Inflammatory macrophage treated with lipopolysaccharide for 4 hours (primary cell): ENCODE results near the gene EFNA5.

Experiments used
- DNase-seq: peaks from one replicate; pipeline ENCODE4 v3.0.0-alpha.2; 2020

The EFNA5 gene

DNA sequence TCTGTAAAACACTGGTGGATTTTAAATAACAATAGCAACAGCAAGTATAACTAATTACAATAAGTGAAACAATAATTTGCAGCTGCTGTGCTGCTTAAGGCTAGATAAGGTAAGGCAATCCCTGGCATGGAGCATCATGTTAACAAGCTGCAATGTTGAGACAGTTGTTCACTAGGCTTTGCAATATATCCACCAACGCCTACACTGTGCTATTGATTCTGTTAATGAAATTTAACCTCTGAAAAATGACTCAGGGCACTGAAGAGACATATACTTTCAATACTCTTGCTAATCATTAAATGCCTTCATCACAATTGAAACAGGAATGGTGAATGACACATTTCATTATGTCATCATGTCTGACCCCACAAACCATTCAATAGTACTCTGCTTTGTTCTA lies 255.0 kb downstream of the EFNA5 start:
- DNase-seq, result no peak

DNA sequence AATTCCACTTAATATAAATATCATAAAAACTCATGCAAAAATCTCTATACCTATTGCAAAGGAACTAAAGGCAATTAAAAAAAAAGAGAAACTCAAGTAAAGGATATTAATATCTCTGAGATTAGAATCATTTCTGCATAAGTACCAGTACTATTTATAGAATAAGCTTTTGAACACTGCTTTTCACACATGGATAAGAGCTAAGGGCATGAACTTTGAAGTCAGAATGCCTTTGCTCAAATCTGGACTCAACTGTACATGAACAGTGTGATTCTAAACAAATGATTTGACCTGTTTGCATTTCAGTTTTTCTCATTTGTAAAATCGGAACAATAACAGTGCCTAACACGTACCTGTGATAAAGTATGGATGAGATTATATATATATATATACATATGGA lies 255.9 kb downstream of the EFNA5 start:
- DNase-seq, result no peak

DNA sequence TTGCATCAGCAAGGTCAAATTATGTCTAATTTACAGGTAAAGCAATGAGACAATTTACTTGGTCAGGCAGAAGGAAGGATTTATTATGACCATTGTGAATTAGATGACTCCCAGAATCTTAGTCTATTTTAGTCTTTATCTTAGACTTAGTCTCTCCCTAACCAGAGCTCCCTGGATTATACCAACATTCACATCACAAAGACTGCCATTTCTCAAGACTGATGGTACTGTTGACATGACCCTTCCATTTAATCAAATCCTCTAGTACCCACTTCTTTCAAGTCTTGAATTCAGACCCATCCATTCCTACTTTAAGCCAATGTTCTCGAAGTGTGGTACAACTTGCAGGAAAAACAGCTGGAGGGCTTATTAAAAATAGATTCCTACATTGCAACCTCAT lies 257.0 kb downstream of the EFNA5 start:
- DNase-seq, result no peak

DNA sequence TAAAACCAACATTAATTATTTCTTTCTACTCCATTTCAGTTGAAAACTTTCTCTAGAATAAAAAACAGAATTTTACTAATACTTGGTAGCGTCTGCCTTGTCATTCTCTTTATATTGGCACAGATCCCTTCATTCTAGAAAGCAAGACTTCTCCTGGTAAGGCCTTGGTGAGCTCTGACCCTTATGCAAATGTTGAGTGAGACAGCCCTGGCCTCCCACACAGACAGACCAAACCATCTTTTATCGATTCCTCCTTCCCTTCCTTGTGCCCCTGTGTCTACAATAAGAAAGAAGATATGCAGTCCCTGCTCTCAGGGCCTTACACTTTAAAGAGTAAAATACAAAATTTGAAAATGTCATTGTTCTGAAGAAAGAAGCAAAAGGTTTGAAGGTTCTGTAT lies 262.2 kb downstream of the EFNA5 start:
- DNase-seq, result no peak

DNA sequence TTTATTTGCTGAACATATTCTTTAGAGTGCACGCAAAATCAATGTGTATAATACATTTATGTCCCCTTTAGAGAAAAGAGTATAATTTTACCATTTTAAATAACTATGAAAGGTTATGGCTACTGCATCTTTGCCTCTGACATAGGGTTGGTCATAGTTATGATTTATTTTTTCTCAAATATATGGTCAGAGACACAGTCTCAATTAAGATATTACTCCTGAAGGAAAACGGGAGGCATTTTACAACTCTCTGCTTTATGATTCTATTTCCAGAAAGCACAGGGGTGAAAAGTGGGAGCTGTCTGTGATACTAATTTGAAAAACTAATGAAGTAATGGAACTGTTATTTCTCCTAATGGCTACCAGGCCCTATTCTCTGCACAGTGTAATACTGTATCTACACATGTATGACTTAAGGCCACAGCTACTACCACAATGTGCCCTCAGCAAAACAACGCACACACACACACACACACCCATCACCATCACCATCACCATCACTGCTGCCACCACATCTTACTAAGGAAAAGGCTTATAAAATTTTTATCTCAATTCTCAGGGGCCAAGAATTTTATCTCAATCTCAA lies 262.9 kb downstream of the EFNA5 start:
- no peak for DNase-seq

DNA sequence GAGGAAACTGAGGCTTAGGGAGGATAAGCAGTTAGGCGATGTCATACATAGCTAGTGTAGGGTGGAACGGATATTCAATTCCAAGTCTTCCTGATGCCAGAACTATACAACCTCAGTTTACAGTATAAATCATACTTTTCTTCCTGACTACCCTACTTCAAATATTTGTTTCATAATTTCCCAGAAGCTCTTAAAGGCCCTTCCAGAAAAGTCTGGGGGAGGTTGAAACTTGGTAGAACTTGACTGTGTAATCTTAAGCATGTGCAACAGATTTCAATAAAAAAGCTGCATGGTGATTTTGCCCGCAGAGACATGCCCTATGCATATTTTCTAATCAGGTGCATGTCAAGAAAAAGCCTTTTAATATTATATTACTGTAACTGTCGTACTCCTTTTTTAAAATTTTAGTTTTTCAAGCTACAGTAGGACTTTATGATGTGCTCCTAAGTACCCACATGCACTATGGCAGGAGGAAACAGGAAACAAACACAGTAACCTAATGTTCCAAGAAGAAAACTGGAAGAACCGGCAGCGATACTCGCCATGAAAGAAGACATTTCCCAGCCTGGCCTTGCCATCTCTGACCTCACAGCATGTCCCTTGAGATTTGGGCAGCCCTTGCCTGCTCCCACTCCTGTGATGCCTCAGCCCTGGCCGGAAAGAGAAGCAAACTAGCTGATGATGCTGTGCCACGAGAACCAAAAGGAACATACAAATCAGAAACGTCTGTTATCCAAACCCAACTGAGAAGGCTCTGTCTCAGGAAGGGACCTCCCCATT lies 266.0 kb downstream of the EFNA5 start:
- DNase-seq, result no peak

DNA sequence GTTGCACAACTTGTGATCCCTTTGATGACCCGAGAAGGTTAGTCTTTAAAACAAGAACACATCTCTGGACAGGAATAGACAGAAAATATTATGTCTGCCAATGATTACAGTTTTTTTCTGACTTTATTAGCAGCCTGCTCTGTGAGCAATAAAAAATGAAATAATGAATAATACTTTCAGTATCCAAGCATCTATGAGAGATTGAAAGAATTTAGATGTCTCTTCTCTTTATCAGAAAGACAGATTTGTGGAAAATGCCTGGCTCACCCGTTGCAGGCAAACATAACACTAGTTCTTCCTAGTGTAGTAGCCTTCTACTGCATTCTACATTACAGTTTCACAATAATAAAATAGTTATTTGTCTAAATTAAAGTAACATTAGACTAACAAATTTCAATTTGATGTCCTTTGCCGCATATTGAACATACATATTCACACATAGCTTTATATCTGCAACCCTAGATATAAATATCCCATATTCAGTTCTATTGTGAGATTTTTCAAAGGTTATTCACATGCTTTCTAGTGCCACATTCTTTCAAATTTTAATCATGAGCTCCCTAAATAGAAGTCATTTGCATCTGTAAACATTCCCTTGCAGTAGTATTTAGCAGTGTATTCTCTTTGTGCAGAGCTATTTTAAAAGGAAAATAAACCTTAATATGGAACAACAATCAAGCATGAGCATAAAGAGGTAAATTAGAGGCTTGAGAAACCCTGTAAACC lies 267.3 kb downstream of the EFNA5 start:
- DNase-seq, result no peak

DNA sequence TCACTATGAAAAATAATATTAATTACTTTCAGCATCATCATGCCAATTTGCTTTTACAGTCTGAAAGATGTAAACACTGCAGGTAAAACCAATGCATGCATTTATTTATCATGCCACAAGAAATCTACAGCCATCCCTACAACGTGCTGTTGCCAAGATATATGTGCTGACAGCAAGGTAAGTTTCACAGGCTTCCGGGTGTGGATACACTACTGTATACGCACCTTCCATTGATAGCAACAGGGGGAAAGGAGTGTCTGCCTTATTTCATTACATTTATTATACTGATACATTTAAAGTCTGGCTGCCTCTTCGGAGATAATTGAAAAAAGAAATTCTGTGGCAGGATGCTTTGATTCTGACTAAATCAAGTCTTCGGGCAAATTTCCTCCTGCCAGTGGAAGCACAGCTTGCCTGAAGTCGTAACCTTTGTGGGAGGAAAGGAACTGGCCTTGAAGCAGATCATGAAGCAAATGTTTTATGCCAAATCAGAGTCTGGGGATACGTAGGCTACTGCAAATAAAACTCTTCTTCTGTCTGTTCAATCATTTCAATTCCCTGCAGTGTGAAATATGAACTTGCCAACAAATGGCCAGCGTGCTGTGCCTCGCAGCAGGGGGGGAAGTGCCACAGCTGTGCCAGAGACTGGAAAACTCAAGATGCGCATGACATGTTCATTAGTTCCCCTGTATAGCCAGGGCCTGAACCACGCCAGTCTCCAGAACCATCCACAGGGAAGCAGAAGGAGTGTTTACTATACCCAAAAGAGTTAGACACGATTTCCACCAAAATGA lies 268.1 kb downstream of the EFNA5 start:
- DNase-seq, result no peak

DNA sequence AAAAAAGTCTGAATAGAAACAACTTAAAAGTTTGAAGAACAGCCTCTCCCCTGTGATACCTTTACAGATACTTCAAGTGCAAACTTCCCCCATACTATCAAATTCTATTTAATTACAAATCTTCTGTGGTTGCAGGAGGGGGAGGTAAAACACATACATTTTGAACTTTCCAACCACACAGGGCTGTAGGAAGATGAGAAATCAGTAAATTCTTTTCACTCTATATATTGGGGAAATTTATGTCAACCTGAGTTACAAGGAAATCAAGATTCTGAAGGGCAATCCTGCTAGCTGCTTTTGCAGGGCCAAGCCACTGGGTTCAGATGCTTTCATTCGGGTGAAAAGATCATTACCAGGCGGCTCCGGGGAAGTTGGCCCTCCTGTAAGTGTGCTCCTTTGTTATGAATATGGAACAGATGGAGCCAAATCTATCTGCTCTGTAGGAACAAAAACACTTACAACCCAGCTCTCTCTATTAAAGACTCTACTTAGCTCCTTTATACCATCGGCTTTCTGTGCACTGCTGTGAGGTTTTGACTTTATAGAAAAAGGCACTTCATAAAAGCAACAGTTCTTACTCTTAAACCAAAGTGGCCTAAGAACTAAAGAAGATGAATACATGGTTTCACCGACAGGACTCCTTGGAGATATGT lies 269.1 kb downstream of the EFNA5 start:
- DNase-seq, result no peak

DNA sequence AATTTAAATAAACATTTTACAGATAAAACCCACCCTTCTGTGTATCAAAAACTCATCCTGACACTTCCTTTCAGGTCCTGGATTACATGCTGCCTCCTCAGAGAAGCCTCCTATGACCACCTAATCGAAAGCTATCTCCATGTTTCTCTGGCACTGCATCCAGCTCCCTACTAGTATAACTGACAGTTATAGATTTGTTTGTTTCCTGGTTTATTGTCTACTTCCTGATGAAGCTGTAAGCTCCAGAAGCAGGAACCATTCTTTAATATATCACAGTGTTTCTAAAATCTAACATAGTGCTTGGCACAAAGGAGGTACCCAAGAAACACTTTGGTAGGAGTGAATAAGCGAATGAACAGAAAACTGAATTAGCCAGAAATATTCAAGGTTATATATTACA lies 270.4 kb downstream of the EFNA5 start:
- DNase-seq, result no peak

DNA sequence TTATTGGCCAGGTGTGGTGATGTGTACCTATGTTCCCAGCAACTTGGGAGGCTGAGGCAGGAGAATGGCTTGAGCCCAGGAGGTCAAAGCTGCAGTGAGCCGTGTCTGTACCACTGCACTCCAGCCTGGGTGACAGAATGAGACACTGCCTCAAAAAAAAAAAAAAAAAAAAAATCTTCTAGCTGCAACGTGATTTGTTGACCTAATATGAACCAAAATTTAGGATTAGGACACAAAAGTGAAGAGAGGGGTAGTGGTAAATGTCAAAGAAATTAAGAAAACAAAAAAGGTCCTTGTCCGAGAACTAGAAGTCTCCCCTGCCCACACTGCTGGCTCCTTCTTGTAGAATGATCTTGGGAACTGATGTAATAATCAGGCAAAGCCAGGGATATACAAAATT lies 272.0 kb downstream of the EFNA5 start:
- no peak for DNase-seq

DNA sequence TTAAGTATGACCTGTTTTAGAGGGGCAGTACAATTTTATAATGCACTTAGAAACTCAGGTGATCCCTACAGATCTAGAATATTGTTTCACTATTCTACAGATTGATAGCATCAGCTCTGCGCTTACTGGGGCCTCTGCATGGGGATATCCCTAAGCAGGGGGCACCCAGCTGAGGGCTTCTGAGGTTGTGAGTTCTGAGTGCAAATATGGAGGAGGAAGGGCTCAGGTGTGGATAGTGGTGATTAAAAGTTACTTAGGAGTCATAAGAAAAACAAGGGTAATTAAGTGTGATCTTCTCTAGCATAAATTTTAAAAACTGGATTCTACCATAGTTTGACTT lies 274.4 kb downstream of the EFNA5 start:
- no peak for DNase-seq

DNA sequence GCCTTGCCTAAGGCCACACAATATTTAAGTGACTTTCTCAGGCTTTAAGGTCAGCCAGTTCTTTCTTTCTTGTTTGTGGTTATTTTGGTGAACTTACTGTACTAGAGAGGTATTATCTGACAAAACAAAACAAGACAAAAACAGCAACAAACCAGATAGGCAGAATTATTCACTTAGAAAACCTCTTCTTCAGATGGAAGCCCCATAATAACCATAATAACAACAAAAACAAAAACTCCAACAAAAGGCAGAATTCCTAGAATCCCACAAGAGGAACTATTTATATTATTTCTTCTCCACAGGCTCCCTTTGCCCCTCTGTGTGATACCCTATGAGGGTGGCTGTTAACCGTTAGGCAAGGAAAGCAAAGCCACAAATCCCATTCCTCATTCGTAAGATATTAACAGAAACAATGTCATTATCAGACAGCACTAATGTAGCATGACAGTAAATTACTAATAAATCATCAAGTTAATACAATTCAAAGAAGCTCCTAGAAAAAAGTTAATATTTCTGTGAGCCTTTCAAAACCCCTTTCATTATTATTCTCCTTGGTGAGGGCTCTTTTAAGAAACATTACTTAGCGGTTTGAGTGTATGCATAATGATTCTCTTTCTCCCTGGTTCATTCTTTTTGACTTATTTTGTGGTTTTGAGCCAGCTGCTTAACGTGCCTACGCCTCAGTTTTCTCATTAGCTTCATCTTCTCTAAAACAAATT lies 274.9 kb downstream of the EFNA5 start:
- no peak for DNase-seq

DNA sequence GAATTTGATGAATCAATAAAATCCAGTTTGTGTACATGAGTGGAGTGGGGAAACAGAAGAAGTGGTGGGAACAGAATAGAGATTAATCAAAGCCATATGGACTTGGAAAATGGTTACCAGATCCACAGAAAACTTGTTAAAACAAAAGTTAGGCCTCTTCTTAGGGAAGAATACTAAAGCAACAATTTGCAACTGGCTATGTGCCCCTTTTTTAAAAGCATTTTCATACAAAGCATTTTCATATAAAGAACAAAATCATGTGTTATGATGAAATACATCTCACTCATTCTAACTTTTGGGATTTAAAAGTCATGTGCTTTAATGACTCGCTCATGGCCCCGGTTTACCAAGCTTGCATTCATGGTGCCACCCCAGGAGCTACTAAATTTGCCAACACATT lies 276.9 kb downstream of the EFNA5 start:
- DNase-seq, result no peak

DNA sequence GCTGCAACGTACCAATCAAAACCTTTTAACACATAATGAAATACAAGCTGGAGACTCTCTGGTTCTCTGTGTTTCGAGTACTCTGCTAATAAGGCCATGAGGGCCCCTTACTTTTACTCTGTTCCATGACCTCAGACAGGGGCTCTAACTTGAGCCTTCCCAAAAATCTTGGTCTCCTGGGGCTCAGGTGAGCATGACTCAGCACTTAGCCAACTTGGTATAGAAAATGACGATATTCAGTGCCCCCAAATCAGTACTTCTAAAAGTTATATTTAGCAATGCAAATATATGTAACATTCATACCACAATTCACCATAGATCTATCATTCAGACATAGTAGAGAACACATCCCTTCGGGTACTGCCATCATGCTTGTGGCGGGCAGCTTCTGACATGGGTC lies 278.9 kb downstream of the EFNA5 start:
- no peak for DNase-seq

DNA sequence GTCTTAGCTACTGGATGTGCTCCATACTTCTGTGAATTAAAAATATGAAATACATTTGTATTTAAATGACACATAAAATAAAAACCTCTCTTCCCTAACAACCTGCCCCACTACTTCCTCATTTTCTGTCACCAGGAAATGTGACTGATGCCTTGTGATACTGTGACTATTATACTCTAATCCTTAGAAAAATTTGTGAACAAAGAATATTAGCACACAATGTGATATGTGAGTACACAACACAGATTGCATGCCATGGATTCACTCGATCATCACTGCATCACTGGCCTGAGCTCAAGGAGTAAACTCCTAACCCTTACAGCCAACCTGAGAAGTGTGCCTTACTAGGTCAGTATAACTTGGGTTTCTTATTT lies 281.0 kb downstream of the EFNA5 start:
- DNase-seq, result peak; percentile 89

DNA sequence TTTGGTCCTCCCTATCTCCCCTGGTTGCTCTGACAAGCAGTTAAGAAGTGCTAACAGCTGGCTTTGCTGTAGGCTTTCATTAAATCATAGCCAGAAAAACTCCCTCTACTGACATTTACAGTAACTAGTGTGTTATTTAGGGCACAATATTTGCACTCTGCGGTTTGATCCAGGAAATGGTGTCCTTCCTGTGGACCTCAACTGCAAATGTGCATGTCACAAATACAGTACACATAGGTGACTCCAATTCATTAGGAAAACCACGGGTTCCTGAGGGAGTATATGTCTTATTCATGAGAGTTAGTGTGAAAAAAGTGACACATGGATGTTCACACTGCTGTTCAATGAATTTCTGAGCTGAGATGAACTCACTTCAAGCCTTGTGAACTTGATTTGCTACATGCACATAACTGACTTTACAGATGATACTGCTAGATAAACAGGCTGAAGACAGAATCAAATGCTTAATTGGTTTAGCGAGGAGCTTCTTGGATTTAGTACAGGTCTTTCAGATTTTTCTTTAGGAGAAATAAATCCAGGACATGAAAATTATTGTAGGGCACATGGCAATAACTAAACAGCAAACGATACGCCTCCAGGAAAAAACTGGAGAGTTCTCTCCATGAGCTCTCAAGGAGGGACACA lies 281.5 kb downstream of the EFNA5 start:
- DNase-seq, result peak; percentile 53

DNA sequence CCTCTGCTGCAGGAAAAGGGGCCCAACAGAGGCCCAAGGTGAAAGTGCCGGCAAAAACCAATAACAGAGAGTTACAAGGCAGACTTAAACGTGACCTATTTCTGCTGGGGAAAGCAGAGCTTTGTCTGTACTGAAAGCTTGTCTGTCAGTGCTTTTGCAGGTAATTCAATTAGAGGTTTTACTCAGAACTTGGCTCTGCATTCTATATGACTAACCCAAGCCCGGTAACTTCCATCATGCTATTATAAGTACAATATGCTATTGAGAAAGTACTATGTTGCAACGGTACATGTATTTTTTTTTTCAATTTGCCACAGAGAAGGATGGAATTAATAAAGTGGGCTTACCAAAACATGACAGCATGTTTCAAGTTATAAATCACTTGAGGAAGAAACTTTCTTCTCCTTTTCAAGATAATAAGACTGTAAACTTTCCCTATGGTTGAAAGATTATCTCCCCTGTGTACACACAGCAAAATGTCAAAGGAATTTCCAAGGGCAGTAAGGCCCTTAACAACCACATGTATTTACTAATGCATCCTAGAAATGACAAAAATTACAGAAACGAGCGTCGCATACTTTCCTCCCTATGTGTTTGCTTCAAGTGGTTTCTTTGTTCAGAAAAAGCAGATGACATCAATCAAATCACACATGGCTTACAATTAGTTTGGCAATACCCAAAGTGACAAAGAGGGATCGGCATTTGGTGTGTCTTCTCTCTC lies 282.4 kb downstream of the EFNA5 start:
- DNase-seq, result peak; percentile 80

DNA sequence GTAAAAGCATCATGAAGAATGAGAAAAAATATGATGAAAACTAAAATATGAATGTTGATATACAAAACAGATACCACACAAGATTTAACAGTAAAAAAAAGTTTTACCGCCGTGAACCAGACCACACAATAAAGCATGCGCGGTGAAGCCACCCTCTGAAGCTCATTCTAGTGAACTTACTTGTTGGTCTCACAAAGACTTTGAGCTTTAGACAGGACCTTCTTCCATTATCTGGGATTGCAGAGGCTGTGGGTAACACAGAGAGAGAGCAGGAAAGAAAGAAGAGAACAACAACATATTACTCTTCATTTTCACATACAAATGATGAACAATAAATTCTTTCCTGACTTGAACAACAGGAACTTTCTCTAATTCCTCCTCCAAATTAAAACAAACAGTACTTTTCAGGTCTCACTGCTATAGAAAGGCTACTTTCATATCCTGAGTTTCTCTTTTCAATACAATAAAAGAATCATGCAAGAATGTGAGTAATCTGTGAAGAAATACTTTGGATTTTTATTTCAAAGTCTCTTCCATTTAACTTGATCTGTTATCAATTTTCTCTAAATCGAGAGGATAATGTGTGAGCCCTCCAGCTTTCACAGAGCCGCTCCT lies 283.1 kb downstream of the EFNA5 start:
- peak; percentile 70 for DNase-seq

DNA sequence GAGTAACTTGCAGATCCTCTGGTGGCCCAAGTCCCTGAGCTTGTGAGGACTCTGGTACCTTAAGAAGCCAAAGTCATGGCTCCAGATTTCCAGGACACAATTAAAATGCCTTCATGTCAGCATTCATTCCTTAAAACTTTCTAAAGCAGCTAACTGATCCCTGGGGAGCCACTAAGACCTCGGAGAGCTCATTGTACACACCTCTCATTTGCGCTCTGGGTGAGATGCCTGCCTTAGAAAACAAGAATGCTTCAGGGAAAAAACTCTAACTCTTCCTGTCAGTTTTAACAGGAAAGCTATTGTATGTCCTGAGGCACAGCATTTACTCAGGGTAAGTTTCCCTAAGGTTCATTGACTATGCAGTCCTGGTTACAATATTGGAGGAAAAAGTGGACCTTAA lies 285.0 kb downstream of the EFNA5 start:
- DNase-seq, result no peak

DNA sequence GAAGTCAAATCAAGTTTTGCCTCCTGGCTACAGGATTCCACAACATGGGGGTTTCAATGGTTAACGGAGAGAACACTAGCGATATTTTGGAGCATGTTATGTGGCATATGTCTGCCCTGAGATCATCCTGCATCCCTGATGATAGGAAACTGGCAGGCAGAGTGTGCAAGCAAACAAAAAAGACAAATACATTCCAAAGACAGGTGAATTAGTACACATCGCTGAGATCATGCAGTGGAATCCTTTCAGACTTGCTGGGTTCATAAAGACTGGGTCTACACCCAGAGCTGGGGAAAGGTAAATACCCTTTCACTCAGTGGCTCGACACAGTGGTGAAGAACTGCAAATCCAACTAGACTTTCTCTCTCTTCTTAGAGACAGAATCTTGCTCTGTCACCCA lies 286.5 kb downstream of the EFNA5 start:
- no peak for DNase-seq
